ENCODE measurements around the gene SECISBP2L. TPM values are rescaled to one million over a fixed set of nuclear protein-coding genes. Genes with fewer than 3 reads are reported as not detected.

SECISBP2L gene
- polyA plus RNA-seq, 1 donor (not counting 4 experiments of a cell fraction or from before 2014, with no cell fraction given) = 15.4 TPM

DNA sequence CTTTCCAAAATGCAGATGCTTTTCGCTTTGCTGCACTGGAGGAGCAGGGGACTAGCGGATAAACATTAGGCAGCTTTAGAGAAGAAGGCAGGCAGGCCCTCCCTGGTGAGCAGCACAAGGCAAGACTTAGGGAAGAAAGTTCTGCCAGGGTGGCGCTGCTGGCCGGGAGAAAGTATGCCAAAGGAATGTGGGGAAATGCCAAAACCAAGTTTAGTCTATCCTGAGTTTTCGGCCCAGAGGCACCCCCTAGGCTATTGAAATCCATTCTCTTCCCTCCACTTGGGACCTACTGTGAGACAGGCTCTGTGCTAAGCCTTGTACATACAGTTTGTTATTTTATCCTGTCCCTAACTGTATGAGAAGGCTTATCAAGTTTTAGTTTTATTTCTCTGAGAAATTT lies 91.7 kb downstream of the SECISBP2L start:
- dilution Hi-C loops (cut with MboI; ENCODE audit: extremely low pct_ligation_motif_present, low sequenced_read_pairs) = no loop called here
- TF ChIP-seq EZH2 (IDR thresholded peaks at IDR 0.05; ENCODE audit: low read length) = no peak
- TF ChIP-seq, protein P1, sequence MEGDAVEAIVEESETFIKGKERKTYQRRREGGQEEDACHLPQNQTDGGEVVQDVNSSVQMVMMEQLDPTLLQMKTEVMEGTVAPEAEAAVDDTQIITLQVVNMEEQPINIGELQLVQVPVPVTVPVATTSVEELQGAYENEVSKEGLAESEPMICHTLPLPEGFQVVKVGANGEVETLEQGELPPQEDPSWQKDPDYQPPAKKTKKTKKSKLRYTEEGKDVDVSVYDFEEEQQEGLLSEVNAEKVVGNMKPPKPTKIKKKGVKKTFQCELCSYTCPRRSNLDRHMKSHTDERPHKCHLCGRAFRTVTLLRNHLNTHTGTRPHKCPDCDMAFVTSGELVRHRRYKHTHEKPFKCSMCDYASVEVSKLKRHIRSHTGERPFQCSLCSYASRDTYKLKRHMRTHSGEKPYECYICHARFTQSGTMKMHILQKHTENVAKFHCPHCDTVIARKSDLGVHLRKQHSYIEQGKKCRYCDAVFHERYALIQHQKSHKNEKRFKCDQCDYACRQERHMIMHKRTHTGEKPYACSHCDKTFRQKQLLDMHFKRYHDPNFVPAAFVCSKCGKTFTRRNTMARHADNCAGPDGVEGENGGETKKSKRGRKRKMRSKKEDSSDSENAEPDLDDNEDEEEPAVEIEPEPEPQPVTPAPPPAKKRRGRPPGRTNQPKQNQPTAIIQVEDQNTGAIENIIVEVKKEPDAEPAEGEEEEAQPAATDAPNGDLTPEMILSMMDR (optimal IDR thresholded peaks at IDR 0.05 in 1 of 3, IDR thresholded peaks at IDR 0.05 in 1 of 3, conservative IDR thresholded peaks at IDR 0.05 in 1 of 3; ENCODE audit: extremely low read depth in 1 of 3, insufficient read depth in 2 of 3, low read length in 3 of 3) = peak in 2 of 3 experiments; percentile 22 to 51
- Histone ChIP-seq H3K4me3 (ENCODE audit: control insufficient read depth in 2 of 3, extremely low read depth in 1 of 3, insufficient read depth in 2 of 3, low read depth in 1 of 3, low read length in 3 of 3) (no peak overlapping the region), H3K9me1 (ENCODE audit: control insufficient read depth, extremely low read depth, insufficient read depth, low read length) (no peaks in the 10 kb centered on the region), H3K79me2 (ENCODE audit: control insufficient read depth, insufficient read depth, low read length) (no peaks in the 10 kb centered on the region), H3K4me2 (ENCODE audit: control insufficient read depth, extremely low read depth, insufficient read depth, low read depth, low read length) (no peak overlapping the region), H3K27ac (ENCODE audit: control insufficient read depth, insufficient read depth, low read length) (no peak overlapping the region), H2AFZ (ENCODE audit: control insufficient read depth, low read length) (no peak overlapping the region), H3K9ac (ENCODE audit: control insufficient read depth, extremely low read depth, insufficient read depth, low read length) (no peak overlapping the region), H3K4me1 (ENCODE audit: control insufficient read depth, extremely low read depth, insufficient read depth, low read length) (peaks cover 5% of the 10 kb centered on the region), H3K9me3 (ENCODE audit: control insufficient read depth, low read depth, low read length) (no peaks in the 10 kb centered on the region), H3K27me3 (ENCODE audit: control insufficient read depth, extremely low read depth, insufficient read depth, low read length) (peaks cover 9% of the 10 kb centered on the region), H4K20me1 (ENCODE audit: control insufficient read depth, extremely low read depth, insufficient read depth, low read length) (no peaks in the 10 kb centered on the region), H3K36me3 (ENCODE audit: control insufficient read depth in 2 of 2, extremely low read depth in 1 of 2, insufficient read depth in 2 of 2, low read length in 2 of 2) (no peaks in the 10 kb centered on the region)
- no peak for DNase-seq (ENCODE audit: low read depth, low spot score)
- no peak for FAIRE-seq

DNA sequence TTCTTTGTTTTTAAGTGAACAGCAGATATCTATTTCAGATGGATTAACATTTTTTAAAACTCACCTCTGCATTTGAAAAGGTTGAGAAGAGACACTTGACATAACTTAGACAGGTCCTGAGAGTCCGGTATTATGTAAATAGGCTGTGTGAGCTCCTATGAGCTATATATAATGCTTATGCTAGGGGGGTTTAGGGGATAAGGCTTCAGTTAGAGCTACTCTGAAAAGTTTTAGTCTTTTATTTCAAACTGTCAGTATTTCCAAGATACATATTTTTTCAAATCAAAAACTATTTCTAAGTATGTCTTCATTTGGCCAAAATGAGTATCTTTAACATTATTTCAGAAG lies 99.4 kb downstream of the SECISBP2L start:
- H3K4me1 ChIP-seq (ENCODE audit: control insufficient read depth, extremely low read depth, insufficient read depth, low read length) = peaks cover 14% of the 10 kb centered on the region
- no peak for FAIRE-seq
- no peaks in the 10 kb centered on the region for H3K27me3 ChIP-seq (ENCODE audit: control insufficient read depth, extremely low read depth, insufficient read depth, low read length)
- H4K20me1 ChIP-seq (ENCODE audit: control insufficient read depth, extremely low read depth, insufficient read depth, low read length) = no peaks in the 10 kb centered on the region
- dilution Hi-C loops (cut with MboI; ENCODE audit: extremely low pct_ligation_motif_present, low sequenced_read_pairs) = loop anchor here (5.0 kb wide), 1 partner anchor 75 kb away; no protein-coding TSS in a partner anchor
- H3K79me2 ChIP-seq (ENCODE audit: control insufficient read depth, insufficient read depth, low read length) = no peaks in the 10 kb centered on the region
- no peak for DNase-seq (ENCODE audit: low read depth, low spot score)
- H3K4me2 ChIP-seq (ENCODE audit: control insufficient read depth, extremely low read depth, insufficient read depth, low read depth, low read length) = no peak overlapping the region
- no peak overlapping the region for H3K27ac ChIP-seq (ENCODE audit: control insufficient read depth, insufficient read depth, low read length)
- no peak overlapping the region for H3K9ac ChIP-seq (ENCODE audit: control insufficient read depth, extremely low read depth, insufficient read depth, low read length)
- H2AFZ ChIP-seq (ENCODE audit: control insufficient read depth, low read length) = no peak overlapping the region
- TF ChIP-seq, protein P1 (optimal IDR thresholded peaks at IDR 0.05 in 1 of 3, IDR thresholded peaks at IDR 0.05 in 1 of 3, conservative IDR thresholded peaks at IDR 0.05 in 1 of 3; ENCODE audit: extremely low read depth in 1 of 3, insufficient read depth in 2 of 3, low read length in 3 of 3) = no peak
- TF ChIP-seq EZH2 (IDR thresholded peaks at IDR 0.05; ENCODE audit: low read length) = no peak
- no peaks in the 10 kb centered on the region for H3K9me3 ChIP-seq (ENCODE audit: control insufficient read depth, low read depth, low read length)
- H3K4me3 ChIP-seq (ENCODE audit: control insufficient read depth in 2 of 3, extremely low read depth in 1 of 3, insufficient read depth in 2 of 3, low read depth in 1 of 3, low read length in 3 of 3) = no peak overlapping the region
- H3K36me3 ChIP-seq (ENCODE audit: control insufficient read depth in 2 of 2, extremely low read depth in 1 of 2, insufficient read depth in 2 of 2, low read length in 2 of 2) = no peaks in the 10 kb centered on the region
- H3K9me1 ChIP-seq (ENCODE audit: control insufficient read depth, extremely low read depth, insufficient read depth, low read length) = no peaks in the 10 kb centered on the region

Measured in keratinocyte (primary cell).